Bronchial epithelial cell (primary cell): ENCODE measurements around the gene NDUFA7. TPM values are rescaled to one million over a fixed set of nuclear protein-coding genes. Genes with fewer than 3 reads are reported as not detected.

ENCODE experiments used
- DNase-seq: peaks from one replicate; pipeline ENCODE4 v3.0.0-alpha.2; 2010; ENCODE audit warnings: low read depth
- FAIRE-seq: peaks from 2 replicates; lab custom pipeline; 2011; peaks lifted over from hg19 to GRCh38; lab: Jason Lieb, UNC
- H3K27me3 ChIP-seq: 2 replicates; pipeline ENCODE4 v1.5.1; 2011; ENCODE audit warnings: low read length; ENCODE audit not compliant: control insufficient read depth, insufficient read depth
- H3K36me3 ChIP-seq: 2 replicates; pipeline ENCODE4 v1.5.1; 2011; ENCODE audit warnings: low read length; ENCODE audit not compliant: control insufficient read depth, insufficient read depth
- H3K4me3 ChIP-seq: 2 replicates; pipeline ENCODE4 v1.5.1; 2011; ENCODE audit warnings: mild to moderate bottlenecking, low read depth, low read length, control low read depth
- CTCF ChIP-seq: IDR thresholded peaks from 2 replicates; pipeline ENCODE4 v1.5.1; 2011; ENCODE audit warnings: mild to moderate bottlenecking, moderate library complexity, low read length, control low read depth, inconsistent platforms; ENCODE audit not compliant: insufficient read depth, severe bottlenecking
- total RNA-seq: library from RNA; depleted of rRNA; stranded (reverse); fragments of >200 nt; gene quantifications from 2 replicates; pipeline ENCODE4 v1.2.1, GENCODE V29; 2014

The NDUFA7 gene
- total RNA-seq, 1 donor from 2014 or later: 14.7 TPM

- no peak for TF ChIP-seq CTCF
- DNase-seq: no peak
- Histone ChIP-seq H3K4me3 (no peak overlapping the region), H3K27me3 (peaks cover 13% of the 10 kb centered on the region), H3K36me3 (no peaks in the 10 kb centered on the region)
- no peak for FAIRE-seq
These were observed 14.9 kb upstream of the NDUFA7 start for GRCh38 chr19:8336072-8336569.

GRCh38 chr19:8335343-8336071 is 14.3 kb upstream of the NDUFA7 start:
- DNase-seq: no peak
- peak; percentile 32 for TF ChIP-seq CTCF
- H3K27me3 ChIP-seq: peaks cover 13% of the 10 kb centered on the region
- no peak for FAIRE-seq
- no peaks in the 10 kb centered on the region for H3K36me3 ChIP-seq
- peak overlapping the region; percentile 25 for H3K4me3 ChIP-seq

GRCh38 chr19:8334458-8335342 is 13.5 kb upstream of the NDUFA7 start:
- Histone ChIP-seq H3K36me3 (no peaks in the 10 kb centered on the region), H3K4me3 (peak overlapping the region; percentile 38), H3K27me3 (peaks cover 13% of the 10 kb centered on the region)
- FAIRE-seq: no peak
- TF ChIP-seq CTCF: no peak
- peak; percentile 80 for DNase-seq

- peak overlapping the region; percentile 38 for H3K4me3 ChIP-seq
- H3K27me3 ChIP-seq: peaks cover 13% of the 10 kb centered on the region
- H3K36me3 ChIP-seq: no peaks in the 10 kb centered on the region
- FAIRE-seq: no peak
- DNase-seq: no peak
- no peak for TF ChIP-seq CTCF
These were observed 12.7 kb upstream of the NDUFA7 start for GRCh38 chr19:8333767-8334457.

GRCh38 chr19:8332976-8333766 is 12.0 kb upstream of the NDUFA7 start:
- FAIRE-seq (no peak), DNase-seq (no peak)
- TF ChIP-seq CTCF: no peak
- Histone ChIP-seq H3K4me3 (no peak overlapping the region), H3K36me3 (no peaks in the 10 kb centered on the region), H3K27me3 (peaks cover 13% of the 10 kb centered on the region)
